SK-N-SH (cell line): ENCODE measurements around the gene TMEM267.

ENCODE experiments used
- FOXJ3 ChIP-seq: sonication (generic); formaldehyde crosslinking; IDR thresholded peaks from 2 replicates; pipeline ENCODE4 v1.5.1; 2020; ENCODE audit warnings: mild to moderate bottlenecking, missing genetic modification reagents
- JUND ChIP-seq: IDR thresholded peaks from 2 replicates; pipeline ENCODE4 v1.4.0; 2012

DNA sequence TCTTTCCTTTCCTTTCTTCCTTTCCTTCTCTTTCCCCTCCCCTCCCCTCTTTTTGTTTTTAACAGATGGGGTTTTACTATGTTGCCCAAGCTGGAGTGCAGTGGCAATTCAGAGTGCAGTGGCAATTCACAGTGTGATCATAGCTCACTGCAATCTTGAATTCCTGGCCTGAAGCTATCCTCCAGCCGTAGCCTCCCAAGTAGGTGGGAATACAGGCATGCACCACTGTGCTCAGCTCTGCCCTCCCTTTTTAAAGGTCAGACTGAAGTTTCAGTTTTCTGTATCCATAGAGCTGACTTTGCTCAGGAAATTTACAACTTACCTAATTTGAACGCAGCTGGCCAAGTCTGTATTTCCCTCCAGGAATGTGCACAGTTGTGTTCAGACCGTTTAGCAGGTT lies 72.2 kb downstream of the TMEM267 start:
- TF ChIP-seq FOXJ3 (CRISPR knock-in tag), result no peak
- no peak for TF ChIP-seq JUND
